GM19238 (cell line): ENCODE results near the gene PPWD1.

Experiments used
- DNase-seq: peaks from one replicate; pipeline ENCODE4 v3.0.0; 2011; ENCODE audit warnings: low spot score; ENCODE audit not compliant: insufficient read length

The PPWD1 gene

DNA sequence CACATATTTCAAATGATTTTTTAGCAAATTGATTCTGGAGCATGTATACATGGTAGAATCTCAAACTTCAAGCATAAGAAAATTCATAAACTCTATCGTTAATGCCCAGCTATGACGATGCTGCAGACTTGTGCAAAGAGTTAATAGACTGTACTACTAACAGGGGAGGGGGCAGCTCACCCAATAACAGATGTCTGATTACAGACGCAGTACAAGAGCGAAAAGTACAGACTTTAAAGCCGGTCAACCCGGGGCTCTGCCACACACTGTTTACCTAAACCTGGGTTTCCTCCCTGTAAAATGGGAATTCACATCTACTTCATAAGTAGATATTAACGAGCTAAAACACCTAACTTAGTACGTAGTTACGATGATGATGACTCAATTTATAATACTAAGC, 60.4 kb downstream of the PPWD1 start:
- no peak for DNase-seq

DNA sequence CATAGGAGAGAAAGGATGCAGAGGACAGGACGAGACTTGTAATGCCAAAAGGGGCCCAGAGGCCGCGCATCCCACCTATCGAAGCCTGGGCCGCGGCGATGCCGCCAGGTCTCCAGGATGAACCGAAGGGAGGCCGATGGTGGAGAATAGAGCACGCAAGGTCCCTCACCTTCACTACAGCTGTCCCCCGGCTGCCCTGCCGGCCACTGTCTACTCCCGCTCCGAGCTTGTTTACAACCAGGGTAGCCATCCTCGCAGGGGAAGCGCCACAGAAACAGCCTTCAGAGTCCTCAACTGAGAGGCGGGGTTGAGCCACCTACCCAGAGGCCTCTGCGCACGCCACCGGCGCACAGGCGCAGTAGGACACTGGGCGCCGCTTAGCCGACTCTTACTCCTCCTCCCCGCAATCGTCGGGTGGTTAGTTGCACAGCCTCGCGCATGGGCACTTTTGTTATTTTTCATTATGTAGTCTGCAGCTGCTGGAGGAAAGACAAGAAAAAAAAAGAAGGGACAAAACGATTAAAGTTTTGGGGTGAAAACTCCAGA, 61.0 kb downstream of the PPWD1 start, which contains the start of gene TRIM23:
TSS of gene TRIM23 (minus strand) at position 309 of the 546 bp plus-strand sequence. CDS start at position 250, 59 bp downstream.
- DNase-seq = peak; percentile 69

GRCh38 chr5:65624571-65625555, 61.8 kb downstream of the PPWD1 start, which contains the start of the genes SHLD3 and TRAPPC13:
SHLD3 (plus strand) TSS chr5:65625027; CDS start chr5:65629588, 4,561 bp downstream.
TRAPPC13 (plus strand) TSS chr5:65625027; CDS start chr5:65625061, 34 bp downstream.
- peak; percentile 44 for DNase-seq

DNA sequence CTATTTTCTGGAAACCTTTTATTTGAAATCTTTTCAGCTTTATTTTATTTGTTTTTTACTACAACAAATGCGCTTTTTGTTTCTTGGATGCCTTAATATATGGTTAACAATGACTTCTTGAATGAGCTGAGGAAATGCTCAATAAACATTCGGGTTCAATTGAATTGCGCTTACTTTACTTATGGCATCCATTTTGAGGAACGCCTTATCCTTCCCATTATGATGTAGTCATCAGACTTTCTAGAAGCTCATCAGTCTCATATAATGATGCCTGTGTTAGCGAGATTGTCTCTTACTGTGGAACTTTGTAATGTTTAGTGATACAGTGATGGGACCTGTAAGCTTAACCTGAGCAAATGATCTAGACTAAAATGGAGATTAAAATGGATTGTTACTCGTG, 62.6 kb downstream of the PPWD1 start:
- DNase-seq = no peak

DNA sequence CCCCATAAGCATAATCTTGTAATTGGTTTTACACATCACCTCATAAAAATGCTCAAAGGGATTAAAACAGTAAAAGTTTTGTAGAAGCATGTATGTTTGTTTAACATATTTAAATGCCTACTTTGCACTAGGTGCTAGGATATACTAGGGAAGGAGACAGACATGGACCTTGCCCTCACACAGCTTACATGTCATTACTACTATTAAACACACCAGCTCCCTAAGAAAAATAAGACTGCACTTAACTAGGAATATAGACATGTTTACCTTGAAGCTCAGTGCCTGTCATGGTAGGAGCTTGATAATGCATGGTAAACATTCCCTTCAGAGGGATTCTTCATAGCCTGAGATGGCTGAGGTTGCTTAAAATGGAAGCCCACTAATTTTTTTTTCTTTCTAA, 67.9 kb downstream of the PPWD1 start:
- DNase-seq = no peak
